ENCODE results near the gene RIMKLA. TPM values are rescaled to one million over a fixed set of nuclear protein-coding genes. Genes with fewer than 3 reads are reported as not detected.

Gene RIMKLA
- polyA plus RNA-seq, 3 donors, result not detected

- peaks cover 25 to 41% of the 10 kb centered on the region in 2 donors for H3K36me3 ChIP-seq (replicated peaks in 1 of 2; ENCODE audit: control insufficient read depth in 1 of 2, insufficient read depth in 2 of 2, low read length in 2 of 2)
- Mint-ChIP-seq H3K4me3 (no peak overlapping the region), H3K9me3 (no peaks in the 10 kb centered on the region), H3K4me1 (peaks cover 38% of the 10 kb centered on the region), H3K27ac (no peak overlapping the region), H3K27me3 (ENCODE audit: low read depth in 3 of 3) (peaks cover 0 to 2% (median 0%) of the 10 kb centered on the region in 3 donors), H3K36me3 (peaks cover 41 to 51% of the 10 kb centered on the region in 2 donors)
- WGBS (ENCODE audit: insufficient coverage), result no CpG with 5 or more reads among the region's 2 CpGs
- peaks cover 23 to 31% of the 10 kb centered on the region in 2 donors for H3K4me1 ChIP-seq (ENCODE audit: control insufficient read depth in 1 of 2, insufficient read depth in 2 of 2, low read length in 2 of 2)
- H3K79me2 ChIP-seq (ENCODE audit: insufficient read depth, low read length), result peaks cover 24% of the 10 kb centered on the region
- H3K27me3 ChIP-seq (ENCODE audit: control insufficient read depth in 2 of 2, insufficient read depth in 2 of 2, low read length in 2 of 2), result no peaks in the 10 kb centered on the region
- no peak overlapping the region for H3K27ac ChIP-seq (ENCODE audit: low read depth in 1 of 2, low read length in 2 of 2)
- TF ChIP-seq CTCF (IDR thresholded peaks at IDR 0.05), result no peak
- intact Hi-C loops (cut with micrococcal nuclease), result loop anchor here (10.0 kb wide), 2 partner anchors 126 to 304 kb away; partner anchors contain the start of genes C1orf50 (in 1 of the 2), FOXJ3 (in 1 of the 2) and P3H1 (in 1 of the 2)
- DNase-seq, result no peak
- H3K9ac ChIP-seq (ENCODE audit: insufficient read depth, low read length, poor library complexity, severe bottlenecking), result no peak overlapping the region
- no peak overlapping the region for H2AFZ ChIP-seq (ENCODE audit: insufficient read depth, low read depth, low read length, poor library complexity, severe bottlenecking)
- H3K9me3 ChIP-seq (replicated peaks in 1 of 2; ENCODE audit: control insufficient read depth in 1 of 2, insufficient read depth in 1 of 2, low read length in 2 of 2), result no peaks in the 10 kb centered on the region
- H3K4me2 ChIP-seq (replicated peaks; ENCODE audit: extremely low read depth, low read length, poor library complexity, severe bottlenecking), result no peak overlapping the region
- no peaks in the 10 kb centered on the region for H4K20me1 ChIP-seq (ENCODE audit: insufficient read depth, low read length)
- H3K4me3 ChIP-seq (replicated peaks in 1 of 3; ENCODE audit: low read depth in 2 of 3, low read length in 3 of 3), result no peak overlapping the region
These were observed 80.6 kb downstream of the RIMKLA start for GRCh38 chr1:42461196-42461595.

GRCh38 chr1:42462828-42463763 lies 82.5 kb downstream of the RIMKLA start, which contains the start of gene CCDC30:
Gene CCDC30 (plus strand): TSS chr1:42463286. CDS start chr1:42480552, 17,266 bp downstream.
- H3K36me3 ChIP-seq (replicated peaks in 1 of 2; ENCODE audit: control insufficient read depth in 1 of 2, insufficient read depth in 2 of 2, low read length in 2 of 2), result peaks cover 25 to 36% of the 10 kb centered on the region in 2 donors
- no peak within 1 kb of the TSS for H3K9ac ChIP-seq (ENCODE audit: insufficient read depth, low read length, poor library complexity, severe bottlenecking)
- DNase-seq, result peak; percentile 89 to 95 (median 94)
- peaks cover 16 to 18% of the 10 kb centered on the region in 2 donors for H3K4me1 ChIP-seq (ENCODE audit: control insufficient read depth in 1 of 2, insufficient read depth in 2 of 2, low read length in 2 of 2)
- H3K27me3 Mint-ChIP-seq (ENCODE audit: low read depth in 3 of 3), result peaks cover 0 to 2% (median 1%) of the 10 kb centered on the region in 3 donors
- TF ChIP-seq CTCF (IDR thresholded peaks at IDR 0.05), result no peak
- intact Hi-C loops (cut with micrococcal nuclease), result loop anchor here (10.0 kb wide), 2 partner anchors 128 to 302 kb away; partner anchors contain the start of genes C1orf50 (in 1 of the 2), FOXJ3 (in 1 of the 2) and P3H1 (in 1 of the 2)
- peak within 1 kb of the TSS in 6 of 7 donors; percentile 68 to 85 (median 82) for H3K27ac Mint-ChIP-seq
- peak within 1 kb of the TSS; percentile 69 for H2AFZ ChIP-seq (ENCODE audit: insufficient read depth, low read depth, low read length, poor library complexity, severe bottlenecking)
- no peaks in the 10 kb centered on the region for H4K20me1 ChIP-seq (ENCODE audit: insufficient read depth, low read length)
- peak within 1 kb of the TSS; percentile 20 to 34 for H3K27ac ChIP-seq (ENCODE audit: low read depth in 1 of 2, low read length in 2 of 2)
- H3K79me2 ChIP-seq (ENCODE audit: insufficient read depth, low read length), result peaks cover 7% of the 10 kb centered on the region
- H3K4me3 Mint-ChIP-seq, result peak within 1 kb of the TSS; percentile 83 to 91
- H3K4me3 ChIP-seq (replicated peaks in 1 of 3; ENCODE audit: low read depth in 2 of 3, low read length in 3 of 3), result peak within 1 kb of the TSS; percentile 37 to 73 (median 68)
- H3K9me3 Mint-ChIP-seq, result no peaks in the 10 kb centered on the region
- WGBS (ENCODE audit: insufficient coverage), result 1% methylated on average over 57 of the region's 59 CpGs
- H3K9me3 ChIP-seq (replicated peaks in 1 of 2; ENCODE audit: control insufficient read depth in 1 of 2, insufficient read depth in 1 of 2, low read length in 2 of 2), result no peaks in the 10 kb centered on the region
- H3K27me3 ChIP-seq (ENCODE audit: control insufficient read depth in 2 of 2, insufficient read depth in 2 of 2, low read length in 2 of 2), result no peaks in the 10 kb centered on the region
- peaks cover 35 to 41% of the 10 kb centered on the region in 2 donors for H3K36me3 Mint-ChIP-seq
- H3K4me2 ChIP-seq (replicated peaks; ENCODE audit: extremely low read depth, low read length, poor library complexity, severe bottlenecking), result peak within 1 kb of the TSS; percentile 78
- peaks cover 28% of the 10 kb centered on the region for H3K4me1 Mint-ChIP-seq
